ENCODE results near the gene RTBDN.
"Not testable (repeated sequence)": the region's sequence is repeated elsewhere in the genome, so short reads cannot be mapped to it uniquely, and the experiment has no call there.

RTBDN gene

DNA sequence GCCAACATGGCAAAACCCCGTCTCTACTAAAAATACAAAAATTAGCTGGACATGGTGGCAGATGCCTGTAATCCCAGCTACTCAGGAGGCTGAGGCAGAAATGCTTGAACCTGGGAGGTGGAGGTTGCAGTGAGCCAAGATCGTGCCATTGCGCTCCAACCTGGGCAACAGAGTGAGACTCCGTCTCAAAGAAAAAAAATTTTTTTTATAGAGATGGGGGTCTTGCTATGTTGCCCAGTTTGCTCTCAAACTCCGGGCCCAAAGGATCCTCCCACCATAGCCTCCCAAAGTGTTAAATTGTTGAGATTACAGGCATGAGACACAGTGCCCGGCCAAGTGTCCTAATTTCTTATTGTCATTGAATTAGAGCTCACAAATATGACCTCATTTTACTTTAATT, 17.2 kb downstream of the RTBDN start:
- not testable (repeated sequence) for DNase-seq

DNA sequence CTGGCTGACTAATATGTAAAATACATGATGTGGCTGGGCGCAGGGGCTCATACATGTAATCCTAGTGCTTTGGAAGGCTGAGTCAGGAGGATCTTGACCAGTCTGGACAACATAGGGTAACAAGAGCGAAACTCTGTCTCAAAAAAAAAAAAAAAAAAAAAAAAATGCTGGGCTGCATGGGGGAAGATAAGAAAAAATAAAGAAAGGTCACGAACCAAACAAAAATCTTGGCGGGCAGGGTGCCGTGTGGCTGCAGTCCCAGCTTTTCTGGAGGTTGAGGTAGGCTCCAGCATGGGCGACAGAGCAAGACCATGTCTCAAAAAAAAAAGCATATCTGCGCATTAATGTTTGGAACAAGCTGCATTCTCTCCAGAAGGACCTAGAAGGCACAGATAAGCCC, 19.3 kb downstream of the RTBDN start:
- DNase-seq, result no peak

DNA sequence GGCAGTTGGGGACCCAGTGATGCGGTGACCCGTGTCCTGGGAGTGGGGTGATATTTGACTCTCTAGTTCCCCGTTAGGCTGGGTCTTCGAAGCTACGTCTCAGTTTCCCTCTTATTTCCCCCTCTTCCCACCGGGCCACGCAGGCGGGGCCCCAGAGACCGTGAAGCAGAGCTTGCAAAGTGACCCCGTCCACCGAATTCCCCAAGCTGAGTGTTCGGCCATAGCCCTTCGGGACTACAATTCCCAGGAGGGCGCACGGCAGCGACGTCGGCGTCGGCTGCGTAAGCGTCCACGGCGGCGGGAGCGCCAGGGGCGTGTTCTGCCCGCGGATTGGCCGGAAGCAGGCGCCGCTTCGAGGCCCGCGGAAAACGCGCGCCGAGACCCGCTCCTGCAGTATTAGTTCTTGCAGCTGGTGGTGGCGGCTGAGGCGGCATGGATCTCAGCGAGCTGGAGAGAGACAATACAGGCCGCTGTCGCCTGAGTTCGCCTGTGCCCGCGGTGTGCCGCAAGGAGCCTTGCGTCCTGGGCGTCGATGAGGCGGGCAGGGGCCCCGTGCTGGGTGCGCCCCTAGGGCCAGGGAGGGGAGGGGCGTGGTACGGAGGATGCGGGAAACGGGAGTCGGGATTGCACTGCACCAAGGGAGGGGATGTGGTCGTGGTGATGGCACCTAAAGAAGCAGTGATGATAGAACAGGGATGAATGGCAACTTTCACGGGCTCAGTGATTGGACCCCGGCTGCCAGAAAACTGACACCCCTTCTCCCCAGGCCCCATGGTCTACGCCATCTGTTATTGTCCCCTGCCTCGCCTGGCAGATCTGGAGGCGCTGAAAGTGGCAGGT, 27.9 kb downstream of the RTBDN start, which contains the start of gene RNASEH2A:
Gene RNASEH2A, plus strand, starts transcription at position 343 of the 840 bp plus-strand sequence. Its CDS starts 90 bp downstream, at position 433.
- DNase-seq, result peak; percentile 79

DNA sequence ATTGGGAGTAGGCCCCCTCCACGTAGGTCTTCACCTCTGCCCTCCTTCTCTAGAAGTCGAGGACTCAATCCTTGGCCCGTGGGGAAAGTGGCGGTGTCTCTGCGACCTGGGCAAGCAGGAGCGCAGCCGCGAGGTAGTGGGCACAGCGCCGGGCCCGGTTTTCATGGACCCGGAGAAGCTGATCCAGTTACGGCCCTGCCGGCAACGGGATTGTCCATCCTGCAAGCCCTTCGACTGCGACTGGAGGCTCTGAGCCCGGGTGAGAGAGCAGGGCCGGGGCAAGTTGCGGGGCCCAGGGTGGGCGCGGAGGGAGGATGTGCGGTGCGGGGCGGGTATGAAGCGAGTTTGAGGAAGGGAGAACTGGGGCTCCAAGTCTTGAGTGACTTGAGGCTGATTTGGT, 30.3 kb downstream of the RTBDN start:
- no peak for DNase-seq

DNA sequence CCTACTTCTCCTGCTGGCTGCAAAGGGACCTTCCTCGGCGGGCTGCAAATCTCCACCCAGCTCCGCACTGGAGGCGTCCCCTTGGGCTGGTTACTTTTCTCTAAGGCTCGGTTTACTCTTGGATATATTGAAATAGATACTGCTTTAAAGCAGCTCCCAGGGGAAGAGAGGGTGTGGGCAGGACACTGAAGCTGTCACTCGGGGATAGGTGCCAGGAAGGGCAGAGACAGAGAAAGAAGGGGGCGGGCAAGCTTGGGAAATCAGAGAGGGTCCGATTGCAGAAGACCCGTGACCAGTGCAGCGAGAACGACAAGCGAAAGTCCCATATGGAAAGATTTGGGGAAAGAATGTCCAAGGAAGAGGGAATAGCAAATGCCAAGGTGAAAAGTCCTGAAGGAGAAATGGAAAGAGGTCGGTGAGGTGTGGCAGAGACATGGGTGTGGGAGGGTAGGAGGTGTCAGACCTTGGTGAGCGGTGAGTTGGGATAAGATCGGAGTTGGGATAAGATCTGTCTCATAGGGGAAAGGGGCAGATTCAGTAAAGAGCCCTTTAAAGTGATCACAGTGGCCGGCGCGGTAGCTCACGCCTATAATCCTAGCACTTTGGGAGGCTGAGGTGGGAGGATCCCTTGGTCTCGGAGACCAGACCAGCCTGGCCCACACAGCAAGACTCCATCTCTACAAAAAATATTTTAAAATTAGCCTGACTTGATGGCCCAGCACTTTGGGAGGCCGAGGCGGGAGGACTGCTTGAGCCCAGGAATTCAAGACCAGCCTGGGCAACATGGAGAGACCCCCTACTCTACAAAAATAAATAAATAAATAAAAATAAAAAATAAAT, 31.9 kb downstream of the RTBDN start:
- no peak for DNase-seq

DNA sequence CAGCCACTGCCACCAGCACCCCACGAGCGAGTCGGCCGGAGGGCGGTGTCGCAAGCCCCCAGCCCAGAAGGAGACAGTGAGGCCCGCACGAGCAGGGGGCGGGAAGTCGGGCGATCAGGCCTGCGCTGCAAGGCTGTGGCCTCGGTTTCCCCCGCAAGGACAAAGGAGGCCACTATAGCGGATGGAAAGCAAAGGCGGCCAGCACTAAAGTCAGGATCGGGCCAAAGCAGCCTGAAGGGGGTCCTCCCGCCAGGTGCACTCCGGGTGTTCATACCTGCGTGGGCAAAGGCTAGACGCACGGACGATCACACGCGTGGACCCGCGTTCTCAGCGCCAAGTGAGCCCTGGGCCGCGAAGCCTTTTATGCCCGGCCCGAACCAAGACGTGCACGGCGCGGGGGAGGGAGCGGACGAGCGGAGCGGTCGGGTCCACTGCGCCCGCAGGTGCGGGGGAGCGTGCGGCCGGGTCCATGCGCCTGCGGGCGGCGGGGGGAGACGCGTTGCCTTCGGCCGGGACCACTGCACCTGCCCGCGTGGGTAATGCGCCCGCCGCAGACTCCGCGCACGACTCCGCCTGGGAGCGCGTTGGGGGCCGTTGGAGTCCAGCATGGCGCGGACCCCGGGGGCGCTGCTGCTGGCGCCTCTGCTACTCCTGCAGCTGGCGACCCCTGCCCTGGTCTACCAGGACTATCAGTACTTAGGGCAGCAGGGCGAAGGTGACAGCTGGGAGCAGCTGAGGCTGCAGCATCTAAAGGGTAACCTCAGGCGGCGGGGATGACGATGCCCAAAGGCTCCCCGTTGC, 32.7 kb downstream of the RTBDN start, which contains the start of the genes PRDX2 and THSD8:
Gene PRDX2, minus strand, starts transcription at position 335 of the 801 bp plus-strand sequence. CDS start 539 bp downstream, outside the sequence.
Gene THSD8, plus strand, starts transcription at position 604 of the 801 bp plus-strand sequence. Its CDS starts 3 bp downstream, at position 607.
- peak; percentile 68 for DNase-seq

DNA sequence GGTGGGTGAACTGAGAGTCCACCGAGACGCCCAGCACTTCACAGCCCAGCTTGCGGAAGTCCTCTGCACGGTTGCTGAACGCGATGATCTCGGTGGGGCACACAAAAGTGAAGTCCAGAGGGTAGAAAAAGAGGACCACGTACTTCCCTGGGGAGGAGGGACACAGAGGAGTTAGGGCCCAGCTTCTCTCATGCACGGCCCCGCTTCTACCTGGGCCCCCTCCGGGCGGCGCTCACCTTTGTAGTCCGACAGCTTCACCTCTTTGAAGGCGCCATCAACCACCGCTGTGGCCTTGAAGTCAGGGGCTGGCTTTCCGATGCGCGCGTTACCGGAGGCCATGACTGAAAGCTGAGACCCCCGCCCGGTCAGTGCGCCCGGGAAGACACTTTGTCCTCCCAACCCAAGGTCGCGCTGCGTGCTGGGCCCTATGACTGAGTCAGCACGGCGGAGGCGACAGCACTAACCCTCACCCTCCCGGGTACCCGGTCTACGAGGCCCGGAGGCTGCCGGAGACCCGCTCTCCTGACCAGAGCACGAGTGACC, 33.4 kb downstream of the RTBDN start:
- no peak for DNase-seq

DNA sequence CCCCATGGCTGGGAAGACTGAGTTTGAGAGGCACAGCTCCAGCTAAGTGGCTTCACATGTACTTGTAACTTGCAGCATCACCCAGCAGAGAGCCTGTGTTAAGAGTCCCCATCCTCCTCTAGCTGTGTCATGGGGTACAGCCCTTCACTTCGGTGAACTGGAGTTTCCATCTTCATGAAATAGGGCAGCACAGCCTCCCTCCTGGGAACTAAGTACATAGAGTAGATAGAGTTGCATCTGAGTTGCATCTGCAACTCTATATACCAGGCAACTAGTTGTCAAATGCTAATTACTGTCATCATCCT, 34.0 kb downstream of the RTBDN start:
- DNase-seq, result no peak

DNA sequence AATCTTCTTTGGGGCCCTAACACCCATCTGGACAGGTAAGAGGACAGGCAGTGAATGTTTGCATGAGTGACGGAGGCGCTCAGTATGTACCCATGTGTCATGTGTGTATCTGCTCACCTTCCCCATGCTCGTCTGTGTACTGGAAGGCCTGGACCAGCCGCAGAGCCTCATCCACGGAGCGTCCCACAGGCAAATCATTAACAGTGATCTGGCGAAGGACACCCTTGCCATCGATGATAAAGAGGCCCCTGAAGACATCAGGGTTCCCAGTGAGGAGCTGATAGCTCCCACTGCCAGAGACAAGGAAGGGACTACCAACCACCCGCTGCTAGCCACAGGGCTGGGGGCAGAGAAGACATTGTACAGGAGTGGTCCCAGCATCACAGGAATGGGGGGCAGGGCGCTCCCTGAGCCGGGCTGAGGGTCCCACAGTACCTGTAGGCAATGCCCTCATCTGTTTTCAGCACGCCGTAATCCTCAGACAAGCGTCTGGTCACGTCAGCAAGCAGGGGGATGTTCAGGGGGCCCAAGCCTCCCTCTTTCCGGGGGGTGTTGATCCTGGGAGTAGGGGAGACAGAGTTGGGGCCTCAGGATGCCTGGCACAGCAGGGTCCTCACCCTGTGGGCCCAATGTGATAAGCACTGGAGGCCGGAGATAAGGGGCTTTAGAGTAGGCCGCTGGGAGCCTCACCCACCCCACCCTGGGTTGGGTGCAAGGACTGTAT, 34.5 kb downstream of the RTBDN start:
- no peak for DNase-seq

DNA sequence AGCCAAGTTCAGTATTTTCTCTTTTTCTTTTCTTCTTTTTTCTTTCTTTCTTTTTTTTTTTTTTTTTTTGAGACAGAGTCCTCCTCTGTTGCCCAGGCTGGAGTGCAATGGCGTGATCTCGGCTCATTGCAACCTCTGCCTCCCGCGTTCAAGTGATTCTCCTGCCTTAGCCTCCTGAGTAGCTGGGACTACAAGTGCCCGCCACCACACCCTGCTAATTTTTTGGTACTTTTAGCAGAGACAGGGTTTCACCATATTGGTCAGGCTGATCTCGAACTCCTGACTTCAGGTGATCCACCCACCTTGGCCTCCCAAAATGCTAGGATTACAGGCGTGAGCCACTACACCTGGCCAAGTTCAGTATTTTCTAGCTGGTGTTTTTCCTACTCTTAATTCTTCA, 36.8 kb downstream of the RTBDN start:
- not testable (repeated sequence) for DNase-seq

DNA sequence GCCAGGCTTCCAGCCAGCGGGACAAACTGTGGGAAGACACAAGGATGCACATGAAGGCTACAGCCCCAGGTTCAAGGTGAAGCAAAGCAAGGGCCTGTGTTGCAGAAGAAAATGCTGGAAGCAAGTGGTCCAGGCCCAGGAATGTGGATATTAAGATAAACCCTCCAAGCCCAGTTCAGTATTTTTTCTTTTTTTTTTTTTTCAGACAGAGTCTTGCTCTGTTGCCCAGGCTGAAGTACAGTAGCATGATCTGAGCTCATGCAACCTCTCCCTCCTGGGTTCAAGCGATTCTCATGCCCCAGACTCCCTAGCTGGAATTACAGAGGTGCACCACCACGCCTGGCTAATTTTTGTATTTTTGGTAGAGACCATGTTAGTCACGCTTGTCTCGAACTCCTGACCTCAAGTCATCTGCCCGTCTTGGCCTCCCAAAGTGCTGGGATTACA, 37.2 kb downstream of the RTBDN start:
- no peak for DNase-seq

DNA sequence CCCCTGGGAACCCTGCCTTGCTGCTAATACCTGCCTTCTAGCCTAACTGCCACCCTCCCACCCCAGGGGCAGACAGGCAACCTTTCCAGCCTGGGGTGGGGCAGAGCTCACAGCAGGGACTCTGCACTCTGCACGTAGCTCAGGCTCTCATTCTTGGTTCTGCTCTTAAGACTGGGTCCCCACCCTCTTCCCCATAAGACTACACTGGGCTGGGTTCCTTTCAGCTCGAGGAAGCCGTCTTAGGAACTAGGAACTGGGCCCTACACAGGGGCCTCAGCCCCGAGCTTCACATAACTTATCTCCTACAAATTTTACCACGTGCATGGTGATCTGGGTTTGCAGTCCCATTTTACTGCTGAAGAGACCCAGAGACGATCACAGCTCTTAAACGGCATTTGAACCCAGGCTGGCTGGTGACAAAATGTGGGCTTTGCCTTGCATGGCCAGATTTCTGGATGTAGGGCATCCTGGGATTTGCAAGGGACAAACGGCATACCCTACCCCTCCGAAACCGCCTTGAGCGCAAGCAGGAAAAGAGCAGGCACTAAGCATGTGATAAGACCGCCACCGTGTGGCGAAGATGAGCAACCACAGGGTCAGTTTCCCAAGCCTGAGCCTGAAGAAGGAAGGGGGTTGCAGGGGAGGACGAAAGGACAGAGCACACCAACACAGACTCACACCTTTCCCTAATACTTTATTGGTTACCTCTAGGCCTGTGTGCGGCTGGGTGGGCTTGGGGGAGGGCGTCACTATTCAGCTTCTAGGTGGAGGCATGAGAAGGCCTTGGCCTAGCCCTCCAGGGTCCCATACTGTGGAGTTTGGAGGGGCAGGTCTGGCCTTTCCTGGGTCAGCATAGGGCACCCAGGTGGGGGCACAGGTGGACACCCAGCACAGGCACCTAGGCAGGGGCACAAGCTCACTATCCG, 38.0 kb downstream of the RTBDN start:
- DNase-seq, result peak; percentile 65

DNA sequence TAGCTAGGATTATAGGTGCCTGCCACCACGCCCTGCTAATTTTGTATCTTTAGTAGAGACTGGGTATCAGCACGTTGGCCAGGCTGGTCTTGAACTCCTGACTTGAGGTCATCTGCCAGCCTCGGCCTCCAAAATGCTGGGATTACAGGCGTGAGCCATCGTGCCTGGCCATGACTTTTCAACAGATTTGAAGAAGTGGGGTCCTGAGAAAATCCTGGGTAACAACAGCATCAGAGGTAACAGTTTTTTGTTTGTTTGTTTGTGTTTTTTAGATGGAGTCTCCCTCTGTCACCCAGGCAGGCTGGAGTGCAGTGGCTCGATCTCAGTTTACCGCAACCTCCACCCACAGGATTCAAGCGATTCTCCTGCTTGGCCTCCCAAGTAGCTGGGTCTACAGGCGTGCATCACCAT, 39.4 kb downstream of the RTBDN start:
- DNase-seq, result no peak

DNA sequence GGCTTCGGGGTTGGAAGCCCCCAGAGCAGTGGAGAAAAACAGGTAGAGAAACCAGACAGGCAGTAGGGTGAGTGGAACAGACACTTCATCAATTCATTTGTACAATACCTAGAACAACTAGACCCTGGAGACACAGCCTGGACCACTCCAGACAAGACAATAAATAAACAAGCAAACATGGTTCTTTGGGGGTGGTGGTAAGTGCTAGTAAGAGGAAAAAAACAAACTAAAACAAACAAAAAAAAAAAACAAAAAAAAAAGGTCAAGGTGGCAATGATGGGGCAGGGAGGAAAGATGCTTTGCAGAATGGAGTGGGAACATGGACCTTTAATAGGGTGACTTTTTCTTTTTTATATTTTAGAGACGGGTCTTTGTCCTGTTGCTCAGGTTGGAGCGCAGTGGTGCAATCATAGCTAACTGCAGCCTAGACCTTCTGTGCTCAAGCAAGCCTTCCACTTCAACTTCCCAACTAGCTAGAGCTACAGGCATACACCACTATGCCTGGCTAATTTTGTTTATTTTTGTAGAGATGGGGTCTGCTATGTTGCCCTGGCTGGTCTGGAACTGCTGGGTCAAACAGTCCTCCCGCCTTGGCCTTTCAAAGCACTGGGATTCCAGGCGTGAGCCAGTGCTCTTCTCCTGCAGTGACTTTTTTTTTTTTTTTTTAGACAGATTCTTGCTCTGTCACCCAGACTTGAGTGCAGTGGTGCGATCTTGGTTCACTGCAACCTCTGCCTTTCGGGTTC, 40.0 kb downstream of the RTBDN start:
- DNase-seq, result no peak

DNA sequence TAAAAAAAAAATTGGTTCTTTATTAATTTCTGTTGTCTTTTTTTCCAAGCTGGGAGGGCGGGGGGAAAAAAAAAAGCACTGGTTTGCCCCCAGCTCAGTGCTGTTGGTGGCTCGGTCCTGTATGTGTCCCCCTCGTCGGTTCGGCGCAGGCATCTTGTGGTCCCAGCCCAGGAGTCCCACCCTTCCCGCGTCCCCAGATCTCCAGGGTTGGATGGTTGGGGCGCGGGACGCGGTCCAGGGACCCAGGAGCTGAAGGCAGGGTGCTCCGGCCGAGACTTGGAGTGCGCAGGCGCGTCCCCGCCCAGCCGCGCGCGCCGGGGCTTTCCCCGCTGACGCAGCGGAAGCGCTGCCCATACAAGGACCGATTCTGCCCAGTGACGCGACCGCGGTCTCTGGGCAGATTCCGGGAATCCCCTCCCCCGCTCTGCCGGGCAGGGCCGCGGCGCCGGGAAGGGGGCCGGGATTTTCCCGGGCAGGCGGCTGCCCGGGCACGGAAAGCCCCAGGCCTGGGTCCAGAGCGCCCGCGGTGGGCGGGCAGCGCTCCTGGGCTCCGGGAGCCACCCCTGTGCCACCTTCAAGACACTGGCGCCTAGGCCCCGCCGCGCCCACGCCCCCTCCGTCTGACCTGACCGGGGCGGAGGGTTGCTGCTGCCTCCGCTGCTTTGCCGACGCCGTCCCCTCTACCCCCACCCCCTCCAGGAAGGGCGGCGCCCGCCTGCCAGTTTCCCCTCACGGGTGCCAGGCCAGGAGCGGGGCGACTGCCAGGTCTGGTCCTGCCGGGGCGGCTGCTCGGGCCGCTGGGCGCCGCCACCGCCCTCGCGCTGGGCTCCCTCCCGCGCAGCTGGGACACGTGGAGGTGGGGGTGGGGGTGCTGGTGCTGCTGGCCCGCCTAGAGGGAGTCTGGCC, 40.8 kb downstream of the RTBDN start:
- DNase-seq, result peak; percentile 94

DNA sequence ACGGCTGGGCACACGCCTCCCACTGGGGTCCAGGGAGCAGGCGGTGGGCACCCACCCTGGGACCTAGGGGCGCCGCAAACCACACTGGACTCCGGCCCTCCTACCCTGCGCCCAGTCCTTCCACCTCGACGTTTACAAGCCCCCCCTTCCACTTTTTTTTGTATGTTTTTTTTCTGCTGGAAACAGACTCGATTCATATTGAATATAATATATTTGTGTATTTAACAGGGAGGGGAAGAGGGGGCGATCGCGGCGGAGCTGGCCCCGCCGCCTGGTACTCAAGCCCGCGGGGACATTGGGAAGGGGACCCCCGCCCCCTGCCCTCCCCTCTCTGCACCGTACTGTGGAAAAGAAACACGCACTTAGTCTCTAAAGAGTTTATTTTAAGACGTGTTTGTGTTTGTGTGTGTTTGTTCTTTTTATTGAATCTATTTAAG, 41.5 kb downstream of the RTBDN start:
- DNase-seq, result no peak

DNA sequence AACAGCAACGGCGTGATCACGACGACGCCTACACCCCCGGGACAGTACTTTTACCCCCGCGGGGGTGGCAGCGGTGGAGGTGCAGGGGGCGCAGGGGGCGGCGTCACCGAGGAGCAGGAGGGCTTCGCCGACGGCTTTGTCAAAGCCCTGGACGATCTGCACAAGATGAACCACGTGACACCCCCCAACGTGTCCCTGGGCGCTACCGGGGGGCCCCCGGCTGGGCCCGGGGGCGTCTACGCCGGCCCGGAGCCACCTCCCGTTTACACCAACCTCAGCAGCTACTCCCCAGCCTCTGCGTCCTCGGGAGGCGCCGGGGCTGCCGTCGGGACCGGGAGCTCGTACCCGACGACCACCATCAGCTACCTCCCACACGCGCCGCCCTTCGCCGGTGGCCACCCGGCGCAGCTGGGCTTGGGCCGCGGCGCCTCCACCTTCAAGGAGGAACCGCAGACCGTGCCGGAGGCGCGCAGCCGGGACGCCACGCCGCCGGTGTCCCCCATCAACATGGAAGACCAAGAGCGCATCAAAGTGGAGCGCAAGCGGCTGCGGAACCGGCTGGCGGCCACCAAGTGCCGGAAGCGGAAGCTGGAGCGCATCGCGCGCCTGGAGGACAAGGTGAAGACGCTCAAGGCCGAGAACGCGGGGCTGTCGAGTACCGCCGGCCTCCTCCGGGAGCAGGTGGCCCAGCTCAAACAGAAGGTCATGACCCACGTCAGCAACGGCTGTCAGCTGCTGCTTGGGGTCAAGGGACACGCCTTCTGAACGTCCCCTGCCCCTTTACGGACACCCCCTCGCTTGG, 42.1 kb downstream of the RTBDN start:
- DNase-seq, result peak; percentile 64
